GM19239 (cell line): ENCODE data around the gene ELL.
A peak's percentile ranks its signal among the peaks of the same experiment; 100 is the strongest.

ENCODE experiments used
- DNase-seq: peaks from one replicate; pipeline ENCODE4 v3.0.0; 2011; ENCODE audit warnings: low spot score; ENCODE audit not compliant: insufficient read length
- FAIRE-seq: peaks from 2 replicates; lab custom pipeline; 2011; peaks lifted over from hg19 to GRCh38; lab: Jason Lieb, UNC

ELL gene

GRCh38 chr19:18507021-18507726 lies 14.7 kb downstream of the ELL start:
- FAIRE-seq, result no peak
- DNase-seq, result no peak

- FAIRE-seq, result no peak
- no peak for DNase-seq
These were observed 15.6 kb downstream of the ELL start for GRCh38 chr19:18506101-18506930.

- no peak for DNase-seq
- no peak for FAIRE-seq
These were observed 16.8 kb downstream of the ELL start for GRCh38 chr19:18504886-18505610.

GRCh38 chr19:18503971-18504885 lies 17.6 kb downstream of the ELL start:
- DNase-seq, result peak; percentile 74

GRCh38 chr19:18503337-18503970 lies 18.4 kb downstream of the ELL start:
- DNase-seq, result no peak
- FAIRE-seq, result no peak

More at GRCh38 chr19:18503971-18504885, 17.6 kb downstream of the ELL start:
- FAIRE-seq, result peak; percentile 97

- DNase-seq (no peak), FAIRE-seq (no peak)
These were observed 19.1 kb downstream of the ELL start for GRCh38 chr19:18502638-18503294.

GRCh38 chr19:18502246-18502637 lies 19.6 kb downstream of the ELL start:
- FAIRE-seq (no peak), DNase-seq (no peak)

- DNase-seq (no peak), FAIRE-seq (no peak)
These were observed 20.0 kb downstream of the ELL start for GRCh38 chr19:18501832-18502231.

GRCh38 chr19:18501351-18501750 lies 20.5 kb downstream of the ELL start:
- DNase-seq (no peak), FAIRE-seq (no peak)

GRCh38 chr19:18500799-18501198 lies 21.1 kb downstream of the ELL start:
- DNase-seq, result no peak
- no peak for FAIRE-seq

GRCh38 chr19:18500376-18500775 lies 21.5 kb downstream of the ELL start:
- no peak for DNase-seq
- no peak for FAIRE-seq

GRCh38 chr19:18499055-18499775 lies 22.7 kb downstream of the ELL start:
- no peak for DNase-seq
- peak; percentile 74 for FAIRE-seq

- FAIRE-seq (no peak), DNase-seq (no peak)
These were observed 25.0 kb downstream of the ELL start for GRCh38 chr19:18496980-18497256.

GRCh38 chr19:18496167-18496979 lies 25.5 kb downstream of the ELL start:
- peak; percentile 53 for FAIRE-seq
- DNase-seq, result peak; percentile 40

GRCh38 chr19:18495204-18495911 lies 26.5 kb downstream of the ELL start:
- FAIRE-seq (no peak), DNase-seq (no peak)

- no peak for FAIRE-seq
These were observed 27.6 kb downstream of the ELL start for GRCh38 chr19:18494267-18494607.

More at GRCh38 chr19:18494267-18494607, 27.6 kb downstream of the ELL start:
- DNase-seq, result no peak
